Hematopoietic multipotent progenitor cell (in vitro differentiated cells): Measurements from ENCODE around the gene CSH1. TPM values are rescaled to one million over a fixed set of nuclear protein-coding genes. Genes with fewer than 3 reads are reported as not detected.
"Not testable (repeated sequence)": the region's sequence is repeated elsewhere in the genome, so short reads cannot be mapped to it uniquely, and the experiment has no call there.

Experiments
- DNase-seq, 3 donors: peaks; one replicate each; pipeline ENCODE4 v3.0.0-alpha.2; 2011 to 2015; ENCODE audit warnings: low read depth in 2 of 3, low spot score in 2 of 3
- total RNA-seq: library from RNA; depleted of rRNA; stranded (reverse); fragments of >200 nt; gene quantifications from one replicate; pipeline ENCODE4 v1.2.3, GENCODE V29; 2012

The CSH1 gene
- total RNA-seq, 1 donor = not detected

- DNase-seq = no peak
Measured at GRCh38 chr17:63928966-63929695, 32.8 kb upstream of the CSH1 start.

GRCh38 chr17:63928172-63928666 lies 31.8 kb upstream of the CSH1 start:
- no peak for DNase-seq

GRCh38 chr17:63927464-63928171 lies 31.2 kb upstream of the CSH1 start:
- DNase-seq = no peak

GRCh38 chr17:63926164-63926563 lies 29.8 kb upstream of the CSH1 start:
- no peak for DNase-seq

GRCh38 chr17:63925615-63926014 lies 29.2 kb upstream of the CSH1 start:
- no peak for DNase-seq

GRCh38 chr17:63922402-63922801 lies 26.0 kb upstream of the CSH1 start:
- not testable (repeated sequence) for DNase-seq

- DNase-seq = not testable (repeated sequence)
Measured at GRCh38 chr17:63920779-63921178, 24.4 kb upstream of the CSH1 start.

GRCh38 chr17:63920050-63920449 lies 23.7 kb upstream of the CSH1 start:
- DNase-seq = not testable (repeated sequence)

GRCh38 chr17:63919311-63919723 lies 22.9 kb upstream of the CSH1 start:
- DNase-seq = peak; percentile 66 to 80 (median 69)

- DNase-seq = not testable (repeated sequence)
Measured at GRCh38 chr17:63918789-63919305, 22.5 kb upstream of the CSH1 start, which contains the start of gene GH1. TSS of gene GH1 (minus strand) at chr17:63918839. CDS start at chr17:63918776, 63 bp downstream.

GRCh38 chr17:63918305-63918704 lies 21.9 kb upstream of the CSH1 start:
- no peak for DNase-seq

GRCh38 chr17:63917646-63918045 lies 21.3 kb upstream of the CSH1 start:
- DNase-seq = no peak

GRCh38 chr17:63917206-63917605 lies 20.8 kb upstream of the CSH1 start:
- DNase-seq = not testable (repeated sequence)

- no peak for DNase-seq
Measured at GRCh38 chr17:63916566-63917185, 20.3 kb upstream of the CSH1 start.

- not testable (repeated sequence) for DNase-seq
Measured at GRCh38 chr17:63915753-63916152, 19.4 kb upstream of the CSH1 start.

- DNase-seq = no peak
Measured at GRCh38 chr17:63914471-63914870, 18.1 kb upstream of the CSH1 start.

GRCh38 chr17:63911657-63912100 lies 15.3 kb upstream of the CSH1 start:
- peak in 2 of 3 donors; percentile 55 to 66 for DNase-seq

GRCh38 chr17:63911041-63911635 lies 14.8 kb upstream of the CSH1 start, which contains the start of gene CSHL1:
TSS of gene CSHL1 (minus strand) at chr17:63911258. CDS start at chr17:63911196, 62 bp downstream.
- no peak for DNase-seq

- DNase-seq = no peak
Measured at GRCh38 chr17:63910096-63910495, 13.7 kb upstream of the CSH1 start.

- not testable (repeated sequence) for DNase-seq
Measured at GRCh38 chr17:63909586-63909985, 13.2 kb upstream of the CSH1 start.
